Measurements from ENCODE around the gene KCNN4. TPM values are rescaled to one million over a fixed set of nuclear protein-coding genes. Genes with fewer than 3 reads are reported as not detected.

KCNN4 gene
- total RNA-seq, 1 experiment from 2014 or later: 29.7 TPM

GRCh38 chr19:43726736-43727592 lies 53.8 kb downstream of the KCNN4 start:
- no peaks in the 10 kb centered on the region; the same call in 1 of the 2 replicates for H3K36me3 ChIP-seq (ENCODE audit: control insufficient read depth, insufficient read depth, low read length)
- POLR2A ChIA-PET: no interaction called here
- no peak overlapping the region for H3K27ac ChIP-seq (ENCODE audit: low read length)
- no peaks in the 10 kb centered on the region for H3K4me1 ChIP-seq (ENCODE audit: control insufficient read depth, insufficient read depth, low read length)
- H3K27me3 ChIP-seq (ENCODE audit: control insufficient read depth, insufficient read depth, low read length): no peaks in the 10 kb centered on the region
- in situ Hi-C loops (cut with HindIII; ENCODE audit: low pct_unique_long_range_greater_than_20kb, low sequenced_read_pairs) (no loop called here), intact Hi-C loops (cut with micrococcal nuclease; ENCODE audit: unreplicated experiment) (no loop called here)
- no peak overlapping the region for H3K4me3 ChIP-seq (ENCODE audit: low read depth in 2 of 2, low read length in 2 of 2)
- CTCF ChIA-PET: interaction anchor here (0.5 kb wide), 1 partner anchor 83 kb away, joined by 4 read pairs; no protein-coding TSS in a partner anchor
- BruUV-seq (replicated peaks): no TSS peak
- ATAC-seq: no peak
- TF ChIP-seq POLR2AphosphoS5 (IDR thresholded peaks at IDR 0.05; ENCODE audit: low read depth, low read length) (peak; percentile 41; the same call in 1 of the 2 replicates), SIN3A (IDR thresholded peaks at IDR 0.05; ENCODE audit: borderline replicate concordance, insufficient read depth, low read depth, low read length) (no peak), CTCF (IDR thresholded peaks at IDR 0.05) (no peak), REST (IDR thresholded peaks at IDR 0.05; ENCODE audit: insufficient read depth in 1 of 2, low read depth in 2 of 2, low read length in 1 of 2) (no peak)
- H3K9me3 ChIP-seq (ENCODE audit: control insufficient read depth, insufficient read depth, low read depth, low read length): no peaks in the 10 kb centered on the region
- DNase-seq (ENCODE audit: low read depth, low spot score): no peak

- Histone ChIP-seq H3K4me1 (ENCODE audit: control insufficient read depth, insufficient read depth, low read length) (no peaks in the 10 kb centered on the region), H3K9me3 (ENCODE audit: control insufficient read depth, insufficient read depth, low read depth, low read length) (no peaks in the 10 kb centered on the region), H3K4me3 (ENCODE audit: low read depth in 2 of 2, low read length in 2 of 2) (no peak overlapping the region), H3K27me3 (ENCODE audit: control insufficient read depth, insufficient read depth, low read length) (no peaks in the 10 kb centered on the region), H3K27ac (ENCODE audit: low read length) (no peak overlapping the region), H3K36me3 (ENCODE audit: control insufficient read depth, insufficient read depth, low read length) (no peaks in the 10 kb centered on the region; the same call in 1 of the 2 replicates)
- TF ChIP-seq TCF7L2 (IDR thresholded peaks at IDR 0.05; ENCODE audit: low read depth, low read length) (no peak), CTCF (IDR thresholded peaks at IDR 0.05) (no peak), REST (IDR thresholded peaks at IDR 0.05; ENCODE audit: insufficient read depth in 1 of 2, low read depth in 2 of 2, low read length in 1 of 2) (no peak), SIN3A (IDR thresholded peaks at IDR 0.05; ENCODE audit: borderline replicate concordance, insufficient read depth, low read depth, low read length) (no peak), POLR2AphosphoS5 (IDR thresholded peaks at IDR 0.05; ENCODE audit: low read depth, low read length) (no peak)
- DNase-seq (ENCODE audit: low read depth, low spot score) (no peak), ATAC-seq (no peak)
- CTCF ChIA-PET: interaction anchor here (0.6 to 0.7 kb wide), 2 partner anchors 24 to 129 kb away, joined by 3 to 4 read pairs; partner anchors contain the start of genes IRGQ and ZNF576
- BruUV-seq (replicated peaks): no TSS peak
- POLR2A ChIA-PET: interaction anchor here (0.5 to 1.7 kb wide), 4 partner anchors 18 to 62 kb away, joined by 3 to 10 read pairs (median 8); no protein-coding TSS in a partner anchor
- intact Hi-C loops (cut with micrococcal nuclease; ENCODE audit: unreplicated experiment) (no loop called here), in situ Hi-C loops (cut with HindIII; ENCODE audit: low pct_unique_long_range_greater_than_20kb, low sequenced_read_pairs) (no loop called here)
Measured at GRCh38 chr19:43725468-43725867, 55.3 kb downstream of the KCNN4 start.
